ENCODE results near the gene ATP1A3. TPM values are rescaled to one million over a fixed set of nuclear protein-coding genes. Genes with fewer than 3 reads are reported as not detected.

ATP1A3 gene
- total RNA-seq, 4 donors from 2014 or later = 0.13 TPM; not detected in 3

DNA sequence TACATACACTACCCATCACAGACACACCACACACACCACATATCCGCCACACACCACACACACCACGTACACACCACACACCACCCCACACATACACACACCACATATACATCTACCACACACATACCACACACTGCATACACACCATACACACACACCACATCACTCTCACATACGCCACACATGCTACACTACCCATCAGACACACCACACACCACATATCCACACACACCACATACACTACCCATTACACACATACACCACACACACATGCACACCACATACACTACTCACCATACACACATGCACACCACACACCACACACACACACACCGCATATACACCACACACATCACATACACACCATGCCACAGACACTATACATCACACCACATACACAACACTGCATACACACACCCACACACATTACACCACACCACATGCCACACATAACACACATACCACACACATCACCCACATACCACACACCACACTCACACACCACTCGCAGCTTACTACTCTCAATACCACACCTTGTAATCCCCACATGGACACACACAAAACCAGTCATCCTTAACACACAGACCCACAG lies 75.3 kb downstream of the ATP1A3 start:
- no peak for DNase-seq
- no peak overlapping the region for H3K4me3 ChIP-seq (replicated peaks in 1 of 3)

DNA sequence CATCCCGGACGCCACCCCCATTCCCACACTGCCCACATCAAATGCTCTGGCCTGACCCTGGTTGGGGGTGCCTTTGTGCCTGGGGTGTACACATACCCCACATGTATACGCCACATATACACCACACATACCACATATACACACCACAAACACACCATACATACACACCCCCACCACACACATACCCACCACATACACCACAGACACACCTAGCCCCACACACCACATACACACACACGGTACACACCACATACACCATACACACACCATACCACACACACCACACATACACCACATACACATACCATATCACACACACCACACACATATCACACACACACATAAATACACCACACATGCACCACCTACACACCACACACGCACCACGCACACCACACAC lies 75.9 kb downstream of the ATP1A3 start:
- no peaks in the 10 kb centered on the region for H3K9me3 ChIP-seq
- peaks cover 17% of the 10 kb centered on the region for H3K27me3 ChIP-seq
- no peak overlapping the region for H3K27ac ChIP-seq
- no peak for TF ChIP-seq POLR2A (IDR thresholded peaks at IDR 0.05)
- TF ChIP-seq, protein P1, sequence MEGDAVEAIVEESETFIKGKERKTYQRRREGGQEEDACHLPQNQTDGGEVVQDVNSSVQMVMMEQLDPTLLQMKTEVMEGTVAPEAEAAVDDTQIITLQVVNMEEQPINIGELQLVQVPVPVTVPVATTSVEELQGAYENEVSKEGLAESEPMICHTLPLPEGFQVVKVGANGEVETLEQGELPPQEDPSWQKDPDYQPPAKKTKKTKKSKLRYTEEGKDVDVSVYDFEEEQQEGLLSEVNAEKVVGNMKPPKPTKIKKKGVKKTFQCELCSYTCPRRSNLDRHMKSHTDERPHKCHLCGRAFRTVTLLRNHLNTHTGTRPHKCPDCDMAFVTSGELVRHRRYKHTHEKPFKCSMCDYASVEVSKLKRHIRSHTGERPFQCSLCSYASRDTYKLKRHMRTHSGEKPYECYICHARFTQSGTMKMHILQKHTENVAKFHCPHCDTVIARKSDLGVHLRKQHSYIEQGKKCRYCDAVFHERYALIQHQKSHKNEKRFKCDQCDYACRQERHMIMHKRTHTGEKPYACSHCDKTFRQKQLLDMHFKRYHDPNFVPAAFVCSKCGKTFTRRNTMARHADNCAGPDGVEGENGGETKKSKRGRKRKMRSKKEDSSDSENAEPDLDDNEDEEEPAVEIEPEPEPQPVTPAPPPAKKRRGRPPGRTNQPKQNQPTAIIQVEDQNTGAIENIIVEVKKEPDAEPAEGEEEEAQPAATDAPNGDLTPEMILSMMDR (IDR thresholded peaks at IDR 0.05) = no peak
- no peaks in the 10 kb centered on the region for H3K36me3 ChIP-seq
- WGBS, 2 donors = 83 to 88% methylated on average over 6 of the region's 6 CpGs
- no peak overlapping the region for H3K4me3 ChIP-seq (replicated peaks in 1 of 3)
- no peak for DNase-seq
- intact Hi-C loops (cut with DNase I) = no loop called here
- H3K4me1 ChIP-seq = no peaks in the 10 kb centered on the region

More for the DNA sequence above, 75.3 kb downstream of the ATP1A3 start:
- TF ChIP-seq, protein P1 (IDR thresholded peaks at IDR 0.05) = no peak
- TF ChIP-seq POLR2A (IDR thresholded peaks at IDR 0.05) = no peak
- WGBS, 2 donors = 89 to 90% methylated on average over 5 of the region's 5 CpGs
- intact Hi-C loops (cut with DNase I) = no loop called here
- peaks cover 17% of the 10 kb centered on the region for H3K27me3 ChIP-seq
- H3K4me1 ChIP-seq = no peaks in the 10 kb centered on the region
- H3K27ac ChIP-seq = no peak overlapping the region
- H3K36me3 ChIP-seq = no peaks in the 10 kb centered on the region
- H3K9me3 ChIP-seq = no peaks in the 10 kb centered on the region

DNA sequence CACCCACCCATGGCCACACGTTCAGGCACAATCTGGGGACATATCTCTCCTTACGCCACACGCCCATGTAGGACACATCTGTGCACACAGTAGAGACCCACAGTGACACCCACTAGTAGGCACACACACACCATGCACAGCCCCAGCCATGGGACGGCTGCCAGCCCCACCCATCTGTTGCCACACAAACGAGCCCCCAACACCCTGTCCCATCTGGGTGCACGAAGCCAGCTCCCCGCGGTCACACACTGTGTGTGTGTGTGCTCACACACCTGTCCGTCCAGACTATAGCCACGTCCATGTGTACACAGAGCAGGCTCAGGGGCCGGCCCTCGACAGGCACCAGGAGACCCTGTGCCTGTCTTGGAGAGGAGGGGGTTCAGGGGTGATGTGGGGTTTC lies 76.4 kb downstream of the ATP1A3 start:
- Histone ChIP-seq H3K4me3 (replicated peaks in 1 of 3) (no peak overlapping the region), H3K4me1 (no peaks in the 10 kb centered on the region), H3K27ac (no peak overlapping the region), H3K9me3 (no peaks in the 10 kb centered on the region), H3K27me3 (peaks cover 14% of the 10 kb centered on the region), H3K36me3 (no peaks in the 10 kb centered on the region)
- intact Hi-C loops (cut with DNase I) = no loop called here
- 44 to 48% methylated on average over 4 to 11 of the region's 12 CpGs for WGBS, 2 donors
- no peak for DNase-seq
- no peak for TF ChIP-seq POLR2A (IDR thresholded peaks at IDR 0.05)
- TF ChIP-seq, protein P1 (IDR thresholded peaks at IDR 0.05) = no peak

Other genes with a start within 250 kb of the ATP1A3 start
- under 1 TPM in 2 of 4 donors, not detected in 2; 0.11 to 0.13 TPM for gene CEACAM6, start 238.7 kb downstream of the ATP1A3 start, total RNA-seq
- not detected for gene CEACAM3, start 197.6 kb downstream of the ATP1A3 start, total RNA-seq
- not detected for gene LYPD4, start 149.5 kb downstream of the ATP1A3 start, total RNA-seq
- gene DMRTC2, start 149.2 kb downstream of the ATP1A3 start, total RNA-seq = under 1 TPM in 1 of 4 donors, not detected in 3; 0.13 TPM
- 1,000 to 10,000 TPM in 1 of 4 donors, 100 to 1,000 TPM in 3; 351 to 1,305 (median 623) TPM for gene RPS19, start 134.0 kb downstream of the ATP1A3 start, total RNA-seq
- gene CD79A, start 117.0 kb downstream of the ATP1A3 start, total RNA-seq = 1 to 10 TPM in 1 of 4 donors, under 1 TPM in 1, not detected in 2; 0.22 to 1.5 TPM
- gene ARHGEF1, start 111.0 kb downstream of the ATP1A3 start, total RNA-seq = 10 to 100 TPM; 34.5 to 52.6 (median 42.9) TPM
- under 1 TPM in 1 of 4 donors, not detected in 3; 0.24 TPM for gene ERFL, start 65.8 kb downstream of the ATP1A3 start, total RNA-seq
- gene RABAC1, start 34.9 kb downstream of the ATP1A3 start, total RNA-seq = 100 to 1,000 TPM; 138 to 359 (median 241) TPM
- 10 to 100 TPM; 12.0 to 24.2 (median 20.1) TPM for gene GRIK5, start 76.0 kb upstream of the ATP1A3 start, total RNA-seq
- 10 to 100 TPM; 16.0 to 22.8 (median 21.1) TPM for gene ZNF574, start 81.9 kb upstream of the ATP1A3 start, total RNA-seq
- gene POU2F2, start 138.2 kb upstream of the ATP1A3 start, total RNA-seq = under 1 TPM; 0.11 to 0.49 (median 0.15) TPM
- gene DEDD2, start 223.4 kb upstream of the ATP1A3 start, total RNA-seq = 10 to 100 TPM; 46.1 to 55.8 (median 50.2) TPM
- 1 to 10 TPM; 4.6 to 7.9 (median 6.8) TPM for gene ZNF526, start 226.1 kb upstream of the ATP1A3 start, total RNA-seq
- gene GSK3A, start 248.4 kb upstream of the ATP1A3 start, total RNA-seq = 10 to 100 TPM; 19.1 to 32.6 (median 24.6) TPM

Data from thyroid gland (tissue), 4 donors.